Spleen (tissue), 11 donors: ENCODE measurements around the gene AAK1. TPM values are rescaled to one million over a fixed set of nuclear protein-coding genes. Genes with fewer than 3 reads are reported as not detected.
A peak's percentile ranks its signal among the peaks of the same experiment; 100 is the strongest.

Experiments used
- DNase-seq: peaks from one replicate; pipeline ENCODE4 v3.0.0-alpha.2; 2020
- H3K27ac ChIP-seq, 8 donors: fragments of 200-600 bp; sonication (generic) in 7 of 8; 1 replicate in 4 of 8; 2 replicates in 4 of 8; pipeline versions ENCODE4 v1.5.0 to v1.8.0; 2016 to 2021; ENCODE audit warnings: inconsistent platforms in 4 of 8, mild to moderate bottlenecking in 4 of 8, moderate library complexity in 1 of 8
- H3K27me3 ChIP-seq, 7 donors: fragments of 200-600 bp; sonication (generic) in 6 of 7; replicated peaks in 1 of 7; 1 replicate in 4 of 7; 2 replicates in 3 of 7; pipeline versions ENCODE4 v1.5.0 to v1.8.0; 2016 to 2021; ENCODE audit warnings: inconsistent platforms in 3 of 7, mild to moderate bottlenecking in 1 of 7
- H3K36me3 ChIP-seq, 6 donors: fragments of 200-600 bp; sonication (generic) in 5 of 6; 1 replicate in 4 of 6; 2 replicates in 2 of 6; pipeline versions ENCODE4 v1.5.0 to v1.8.0; 2016 to 2021; ENCODE audit warnings: inconsistent platforms in 2 of 6
- H3K4me1 ChIP-seq, 6 donors: fragments of 200-600 bp; sonication (generic) in 5 of 6; 1 replicate in 3 of 6; 2 replicates in 3 of 6; pipeline versions ENCODE4 v1.5.0 to v1.8.0; 2016 to 2021; ENCODE audit warnings: inconsistent platforms in 3 of 6
- H3K4me3 ChIP-seq, 8 donors: fragments of 200-600 bp; sonication (generic) in 7 of 8; 1 replicate in 4 of 8; 2 replicates in 4 of 8; pipeline versions ENCODE4 v1.5.0 to v1.8.0; 2016 to 2021; ENCODE audit warnings: inconsistent platforms in 4 of 8, mild to moderate bottlenecking in 4 of 8, moderate library complexity in 2 of 8
- H3K9me3 ChIP-seq, 8 donors: fragments of 200-600 bp; sonication (generic) in 7 of 8; 1 replicate in 4 of 8; 2 replicates in 4 of 8; pipeline versions ENCODE4 v1.5.0 to v1.8.0; 2016 to 2021; ENCODE audit warnings: inconsistent platforms in 4 of 8
- POLR2A ChIP-seq, 3 donors: fragments of 450-650 bp; IDR thresholded peaks; one replicate each; pipeline ENCODE4 v1.5.1; 2017; ENCODE audit warnings: antibody characterized with exemption in 3 of 3, mild to moderate bottlenecking in 1 of 3
- POLR2AphosphoS5 ChIP-seq, 3 donors: sonication (generic); formaldehyde crosslinking; IDR thresholded peaks; one replicate each; pipeline ENCODE4 v1.5.1; 2017; ENCODE audit warnings: antibody characterized with exemption in 3 of 3
- WGBS, 5 donors: extraction: QIAGEN DNeasy Blood & Tissue Kit in 3 of 5; methylation state at CpG; one replicate each; pipeline versions ENCODE4 v1.1.5 to v1.1.7; 2013 to 2018; 5-methylcytosine and 5-hydroxymethylcytosine counted together
- intact Hi-C: fragments of 100-400 bp; cut with DNase I; formaldehyde crosslinking; loops from one replicate; pipeline ENCODE4 v1.15.0; 2023; ENCODE audit warnings: low total_unique reads
- polyA plus RNA-seq, 3 donors: library from polyadenylated mRNA; stranded (reverse); fragments of 200-250 nt; gene quantifications; one replicate each; pipeline ENCODE4 v1.2.1, GENCODE V29; 2013
- total RNA-seq, 7 donors: library from RNA; depleted of rRNA in 3 of 7; stranded (reverse); fragments of >200 nt in 3 of 7; fragmentation: NEBNext Ultra II Directional in 4 of 7; extraction: Animal tissue kit (Norgen Biotek cat#: 25700) in 4 of 7; gene quantifications; one replicate each; pipeline versions ENCODE4 v1.1.0 to v1.2.1, GENCODE V29; 2016 to 2021
- TF ChIP-seq, protein P1 (sequence below), 11 experiments: fragments of 200-600 bp in 7 of 11; fragments of 450-650 bp in 4 of 11; sonication (generic) in 4 of 11; IDR thresholded peaks in 8 of 11; conservative IDR thresholded peaks in 3 of 11; 1 replicate in 7 of 11; 2 replicates in 4 of 11; pipeline versions ENCODE4 v1.4.0 to v1.8.0; 2016 to 2021; ENCODE audit warnings: antibody characterized with exemption in 11 of 11, inconsistent platforms in 4 of 11, mild to moderate bottlenecking in 1 of 11
- donor health status: healthy with polysubstance abuse.
- donor health status: DM: no; HTN: no; CAD: no; lungs with moderate emphysema.
- donor health status: DM: no; HTN: no; CAD: no.
- donor health status: Bipolar disorder and iron deficiency.
- donor health status: healthy.
- donor health status: DM: no; HTN: no; CAD: no.
- donor health status: DM: yes; HTN: yes; CAD: no.

Gene AAK1
- total and polyA plus RNA-seq, 10 donors = 8.3 to 95.1 (median 69.1) TPM

DNA sequence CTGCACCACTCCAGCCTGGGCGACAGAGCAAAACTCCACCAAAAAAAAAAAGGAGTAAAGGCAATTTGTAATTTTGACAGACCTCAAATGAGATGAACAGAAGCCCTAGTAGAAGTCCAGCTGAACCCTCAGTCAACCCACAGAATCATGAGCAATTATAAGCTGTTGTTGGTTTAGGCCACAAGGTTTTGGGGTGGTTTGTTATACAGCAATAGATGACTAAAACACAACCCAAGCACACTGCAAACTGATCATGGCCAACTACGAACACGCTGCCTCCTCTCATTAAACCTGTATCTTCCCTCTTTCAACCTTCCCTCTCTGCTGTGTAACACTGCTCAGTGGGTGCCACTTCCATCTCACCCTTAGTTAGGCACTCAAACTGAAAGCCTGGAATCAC lies 22.1 kb downstream of the AAK1 start:
- intact Hi-C loops = no loop called here
- Histone ChIP-seq H3K27me3 (no peaks in the 10 kb centered on the region), H3K27ac (no peak overlapping the region), H3K9me3 (no peaks in the 10 kb centered on the region), H3K4me3 (no peak overlapping the region), H3K36me3 (no peaks in the 10 kb centered on the region), H3K4me1 (peaks cover 10 to 94% (median 62%) of the 10 kb centered on the region in 6 donors)
- TF ChIP-seq POLR2A (IDR thresholded peaks at IDR 0.05) = no peak
- no peak for TF ChIP-seq POLR2AphosphoS5 (IDR thresholded peaks at IDR 0.05)
- TF ChIP-seq, protein P1, sequence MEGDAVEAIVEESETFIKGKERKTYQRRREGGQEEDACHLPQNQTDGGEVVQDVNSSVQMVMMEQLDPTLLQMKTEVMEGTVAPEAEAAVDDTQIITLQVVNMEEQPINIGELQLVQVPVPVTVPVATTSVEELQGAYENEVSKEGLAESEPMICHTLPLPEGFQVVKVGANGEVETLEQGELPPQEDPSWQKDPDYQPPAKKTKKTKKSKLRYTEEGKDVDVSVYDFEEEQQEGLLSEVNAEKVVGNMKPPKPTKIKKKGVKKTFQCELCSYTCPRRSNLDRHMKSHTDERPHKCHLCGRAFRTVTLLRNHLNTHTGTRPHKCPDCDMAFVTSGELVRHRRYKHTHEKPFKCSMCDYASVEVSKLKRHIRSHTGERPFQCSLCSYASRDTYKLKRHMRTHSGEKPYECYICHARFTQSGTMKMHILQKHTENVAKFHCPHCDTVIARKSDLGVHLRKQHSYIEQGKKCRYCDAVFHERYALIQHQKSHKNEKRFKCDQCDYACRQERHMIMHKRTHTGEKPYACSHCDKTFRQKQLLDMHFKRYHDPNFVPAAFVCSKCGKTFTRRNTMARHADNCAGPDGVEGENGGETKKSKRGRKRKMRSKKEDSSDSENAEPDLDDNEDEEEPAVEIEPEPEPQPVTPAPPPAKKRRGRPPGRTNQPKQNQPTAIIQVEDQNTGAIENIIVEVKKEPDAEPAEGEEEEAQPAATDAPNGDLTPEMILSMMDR (IDR thresholded peaks at IDR 0.05 in 8 of 11, conservative IDR thresholded peaks at IDR 0.05 in 3 of 11) = no peak
- no peak for DNase-seq
- WGBS, 5 donors = 67 to 93% (median 92%) methylated on average over 3 of the region's 3 CpGs

DNA sequence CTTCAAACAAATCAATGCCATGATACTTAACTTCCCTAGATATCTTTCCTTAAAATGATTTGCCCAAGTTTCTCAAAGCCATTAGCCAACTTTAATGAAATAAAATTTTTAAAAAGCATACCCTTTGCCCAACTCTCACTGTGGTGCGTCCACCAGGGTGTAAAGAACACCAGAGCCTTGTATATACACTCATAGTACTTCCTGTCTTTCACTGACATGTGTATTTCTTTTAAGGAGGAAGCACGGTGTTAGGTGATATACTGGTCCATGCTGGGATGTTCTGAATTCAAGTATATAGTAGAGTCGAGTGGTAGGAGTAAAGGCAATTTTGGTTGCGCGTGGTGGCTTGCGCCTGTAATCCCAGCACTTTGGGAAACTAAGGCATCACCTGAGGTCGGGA lies 22.7 kb downstream of the AAK1 start:
- WGBS, 5 donors = 76 to 87% (median 82%) methylated on average over 7 of the region's 7 CpGs
- no peak overlapping the region for H3K4me3 ChIP-seq
- no peaks in the 10 kb centered on the region for H3K9me3 ChIP-seq
- H3K27ac ChIP-seq = no peak overlapping the region
- TF ChIP-seq, protein P1 (IDR thresholded peaks at IDR 0.05 in 8 of 11, conservative IDR thresholded peaks at IDR 0.05 in 3 of 11) = no peak
- TF ChIP-seq POLR2AphosphoS5 (IDR thresholded peaks at IDR 0.05) (no peak), POLR2A (IDR thresholded peaks at IDR 0.05) (no peak)
- intact Hi-C loops = no loop called here
- H3K27me3 ChIP-seq = no peaks in the 10 kb centered on the region
- peaks cover 10 to 94% (median 64%) of the 10 kb centered on the region in 6 donors for H3K4me1 ChIP-seq
- DNase-seq = no peak
- H3K36me3 ChIP-seq = no peaks in the 10 kb centered on the region

DNA sequence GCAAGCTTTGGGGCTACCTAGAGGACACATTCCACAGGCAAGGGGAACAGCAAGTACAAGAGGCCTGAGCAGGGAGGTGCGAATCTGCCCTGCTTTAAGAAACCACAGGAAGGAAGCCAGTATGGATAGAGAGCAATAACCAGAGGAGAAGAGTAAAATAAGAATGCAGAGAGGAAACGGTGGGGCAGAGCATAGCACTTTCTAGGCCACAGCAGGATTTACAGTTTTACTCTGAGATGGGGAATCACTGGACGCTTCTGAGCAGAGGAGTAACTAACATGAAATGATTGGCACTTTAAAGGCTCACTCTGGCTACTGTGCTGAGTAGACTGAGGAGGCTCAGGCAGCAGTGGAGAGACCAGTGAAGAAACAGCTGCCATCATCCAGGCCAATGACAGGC lies 23.8 kb downstream of the AAK1 start:
- no peaks in the 10 kb centered on the region for H3K9me3 ChIP-seq
- peaks cover 10 to 92% (median 57%) of the 10 kb centered on the region in 6 donors for H3K4me1 ChIP-seq
- peaks cover 0 to 3% (median 0%) of the 10 kb centered on the region in 6 donors for H3K36me3 ChIP-seq
- H3K4me3 ChIP-seq = no peak overlapping the region
- peak overlapping the region in 3 of 8 donors; percentile 12 to 27 (median 18) for H3K27ac ChIP-seq
- DNase-seq = no peak
- no peaks in the 10 kb centered on the region for H3K27me3 ChIP-seq
- intact Hi-C loops = no loop called here
- TF ChIP-seq, protein P1 (IDR thresholded peaks at IDR 0.05 in 8 of 11, conservative IDR thresholded peaks at IDR 0.05 in 3 of 11) = no peak
- TF ChIP-seq POLR2AphosphoS5 (IDR thresholded peaks at IDR 0.05) (no peak), POLR2A (IDR thresholded peaks at IDR 0.05) (no peak)
- 18 to 26% (median 20%) methylated on average over 3 of the region's 3 CpGs for whole genome bisulfite sequencing, 5 donors

DNA sequence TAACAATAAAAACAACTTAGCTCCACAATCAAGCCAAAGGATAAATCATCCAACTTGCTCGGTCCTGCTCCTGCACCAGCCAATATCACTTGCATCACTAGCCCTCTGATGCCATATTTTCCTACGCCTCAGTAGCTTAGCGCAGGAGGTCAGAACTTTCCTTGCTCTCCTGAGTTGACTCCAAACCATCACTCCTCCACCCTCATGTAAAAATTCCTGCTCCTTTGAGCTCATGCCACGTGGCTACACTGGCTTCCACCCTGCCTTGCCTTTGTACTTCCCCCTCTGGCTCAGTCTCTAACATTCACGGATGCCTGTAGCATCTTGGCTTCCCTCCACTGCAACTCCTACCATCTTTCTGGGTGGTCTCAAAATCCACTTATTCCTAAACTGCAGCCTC lies 25.2 kb downstream of the AAK1 start:
- Histone ChIP-seq H3K27ac (no peak overlapping the region), H3K4me1 (peaks cover 10 to 78% (median 50%) of the 10 kb centered on the region in 6 donors), H3K36me3 (peaks cover 0 to 5% (median 0%) of the 10 kb centered on the region in 6 donors), H3K4me3 (no peak overlapping the region), H3K9me3 (no peaks in the 10 kb centered on the region), H3K27me3 (no peaks in the 10 kb centered on the region)
- WGBS, 5 donors = 67 to 80% (median 76%) methylated on average over 5 of the region's 5 CpGs
- TF ChIP-seq, protein P1 (IDR thresholded peaks at IDR 0.05 in 8 of 11, conservative IDR thresholded peaks at IDR 0.05 in 3 of 11) = no peak
- TF ChIP-seq POLR2AphosphoS5 (IDR thresholded peaks at IDR 0.05) (no peak), POLR2A (IDR thresholded peaks at IDR 0.05) (no peak)
- intact Hi-C loops = no loop called here
- DNase-seq = no peak
